Renal cortical epithelial cell (primary cell): ENCODE data around the gene SMU1. TPM values are rescaled to one million over a fixed set of nuclear protein-coding genes. Genes with fewer than 3 reads are reported as not detected.

Source experiments
- DNase-seq: peaks from one replicate; pipeline ENCODE4 v3.0.0-alpha.2; 2011; ENCODE audit warnings: low read depth
- total RNA-seq: library from RNA; depleted of rRNA; stranded (reverse); fragments of >200 nt; gene quantifications from 2 replicates; pipeline ENCODE4 v1.2.3, GENCODE V29; 2014

SMU1 gene
- 36.1 and 45.7 TPM in 2 replicates for total RNA-seq

DNA sequence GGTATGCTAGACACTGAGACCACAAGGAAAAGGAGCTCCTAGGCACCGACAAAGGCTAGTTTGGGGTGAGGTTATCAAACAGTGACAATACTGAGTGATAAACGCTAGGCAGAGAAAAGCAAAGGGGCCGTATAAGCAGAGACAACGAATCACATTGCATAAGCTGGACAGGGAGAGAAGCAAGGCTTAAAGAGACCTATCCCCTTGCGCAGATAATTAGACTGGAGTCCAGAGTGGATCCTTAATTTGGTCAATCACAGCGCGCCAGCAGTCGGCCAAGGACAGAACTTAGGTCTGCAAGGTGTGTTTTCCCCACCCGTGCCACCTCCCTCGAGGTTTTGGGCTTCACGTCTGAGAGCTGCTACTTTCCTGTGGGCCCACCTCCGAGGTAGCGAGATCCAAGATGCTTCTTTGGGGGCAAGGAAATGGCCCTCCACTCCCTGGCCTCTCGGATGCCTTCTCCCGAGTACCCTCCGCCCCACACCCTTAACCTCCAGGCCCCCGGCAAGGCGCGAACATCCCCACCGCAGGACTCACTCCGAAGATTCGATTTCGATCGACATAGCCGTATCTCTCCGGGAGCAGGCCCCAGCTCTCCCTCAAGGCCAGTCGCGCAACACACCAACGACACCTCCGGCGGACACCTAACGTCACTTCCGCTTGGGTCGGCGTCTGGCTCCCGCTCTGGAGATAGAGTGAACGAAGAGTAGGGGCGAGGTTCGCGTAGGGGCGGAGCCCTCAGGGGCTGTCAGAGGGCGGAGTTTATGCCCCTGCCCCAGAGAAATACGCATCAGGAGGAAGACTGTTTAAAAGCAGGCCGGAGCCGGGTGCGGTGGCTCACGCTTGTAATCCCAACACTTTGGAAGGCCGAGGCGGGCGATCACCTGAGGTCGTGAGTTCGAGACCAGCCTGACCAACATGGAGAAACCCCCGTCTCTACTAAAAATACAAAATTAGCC, at the start of gene SMU1:
SMU1 (minus strand) TSS at position 629 of the 959 bp plus-strand sequence; CDS start at position 563, 66 bp downstream.
- peak; percentile 93 for DNase-seq

DNA sequence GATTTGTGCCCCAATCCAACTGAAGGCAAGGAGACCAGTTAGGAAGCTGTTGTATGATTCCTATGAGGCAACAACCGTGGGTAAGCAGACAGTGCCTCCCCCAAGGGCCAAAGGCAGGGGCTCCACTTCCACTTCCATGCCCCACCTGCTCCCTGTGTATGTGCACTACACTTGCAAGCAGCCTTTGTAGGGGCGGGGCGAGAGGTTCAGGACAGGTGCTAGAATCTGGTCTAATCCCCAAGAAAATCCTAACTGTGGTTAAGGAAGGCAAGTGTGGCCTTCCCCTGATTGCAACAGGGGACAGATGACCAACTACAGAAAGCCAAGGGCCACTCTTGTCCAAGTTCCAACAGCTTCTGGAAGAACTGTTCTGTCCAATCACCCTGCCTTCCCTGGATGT, 49.0 kb upstream of the SMU1 start:
- no peak for DNase-seq

DNA sequence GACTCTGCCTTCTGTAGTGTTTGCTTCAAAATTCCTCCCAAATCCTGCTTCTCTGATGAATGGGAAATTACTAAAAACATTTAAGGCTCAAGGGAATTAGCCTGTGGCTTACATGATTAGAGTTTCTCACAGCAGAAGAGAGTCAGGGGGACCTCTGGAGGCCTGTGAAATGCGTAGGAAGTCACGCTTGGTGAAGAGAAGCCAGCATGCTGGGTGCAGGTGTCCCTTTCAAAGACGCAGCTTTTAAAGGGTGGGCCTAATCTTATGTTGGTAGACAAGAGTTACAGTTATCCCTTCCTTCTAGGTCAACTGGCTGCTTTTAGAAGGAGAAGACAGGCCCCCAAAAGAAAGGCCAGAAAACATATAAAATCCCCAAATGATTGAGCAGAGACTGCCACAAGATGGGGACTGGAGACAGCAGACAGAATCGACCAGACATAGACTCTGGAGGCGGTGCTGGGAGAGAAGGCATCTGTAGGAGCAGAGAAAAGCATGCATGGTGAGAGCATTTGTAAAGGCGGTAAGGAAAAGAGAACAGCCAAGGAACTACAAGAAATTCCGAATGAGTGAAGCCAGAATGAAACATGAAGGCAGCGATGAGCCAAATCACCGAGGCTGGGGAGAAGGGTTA, 48.4 kb upstream of the SMU1 start:
- no peak for DNase-seq

DNA sequence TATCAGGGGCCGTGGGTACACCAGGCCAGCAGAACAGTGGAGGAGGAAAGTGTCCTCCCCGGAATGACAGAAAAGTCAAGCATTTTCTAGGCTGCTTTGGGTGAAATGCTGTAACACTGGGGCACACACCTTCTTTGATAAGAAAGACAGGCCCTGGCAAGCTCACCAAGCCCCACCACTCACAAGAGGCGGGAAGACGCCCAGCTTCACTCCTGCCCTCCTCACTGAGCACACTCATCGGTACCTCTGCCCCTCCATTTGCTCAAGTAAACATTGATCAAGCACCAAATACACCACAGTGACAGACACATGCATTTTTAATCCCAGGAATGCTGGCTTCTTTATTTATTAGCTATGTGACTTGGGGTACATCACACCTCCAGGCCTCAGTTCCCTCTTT, 47.6 kb upstream of the SMU1 start:
- no peak for DNase-seq

DNA sequence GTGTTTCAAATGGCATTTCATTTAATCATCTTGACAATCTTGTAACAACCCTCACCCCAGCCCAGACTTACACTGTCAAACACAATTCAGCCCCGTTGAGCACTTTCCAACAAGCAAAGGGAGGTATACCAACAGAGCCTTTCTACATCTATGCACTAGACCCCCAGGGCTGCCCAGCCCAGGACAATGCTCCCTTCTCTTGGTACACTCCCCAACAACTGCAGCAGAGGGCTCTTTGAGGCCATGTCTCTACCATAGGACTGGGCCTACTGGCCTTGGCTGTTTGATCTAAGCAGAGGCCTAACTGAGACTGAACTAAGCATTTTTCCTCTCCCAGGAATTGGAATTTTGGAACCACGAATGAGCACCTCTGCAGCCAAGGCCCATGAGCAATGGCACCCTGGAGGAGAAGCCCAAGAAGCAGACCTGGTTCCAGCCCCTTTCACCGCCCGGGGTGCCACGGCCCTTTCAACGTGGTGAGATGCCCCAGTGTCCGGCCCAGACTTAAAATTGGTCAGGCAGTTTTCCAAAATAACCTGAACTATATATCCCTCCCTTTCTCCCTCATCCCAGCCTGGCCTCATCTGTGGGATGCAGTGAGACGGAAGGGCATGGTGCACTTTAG, 47.0 kb upstream of the SMU1 start:
- DNase-seq, result no peak

DNA sequence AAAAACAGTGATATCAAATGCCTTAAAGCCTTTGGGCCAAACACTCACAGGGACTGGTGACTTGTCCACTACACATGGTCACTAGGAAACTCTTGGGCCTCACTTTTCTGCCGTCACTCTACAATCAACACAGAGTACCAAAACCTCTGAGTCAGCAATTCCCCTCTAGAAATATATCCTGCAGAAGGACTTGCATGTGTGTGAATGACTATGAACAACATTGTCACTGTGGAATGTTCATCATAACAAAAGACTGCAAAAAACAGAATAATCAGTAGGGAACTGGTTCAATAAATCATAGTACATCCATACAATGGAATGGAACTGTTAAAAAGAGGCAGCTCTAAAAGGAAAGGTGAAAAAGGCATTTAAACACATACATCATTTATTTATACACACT, 44.1 kb upstream of the SMU1 start:
- DNase-seq, result no peak

DNA sequence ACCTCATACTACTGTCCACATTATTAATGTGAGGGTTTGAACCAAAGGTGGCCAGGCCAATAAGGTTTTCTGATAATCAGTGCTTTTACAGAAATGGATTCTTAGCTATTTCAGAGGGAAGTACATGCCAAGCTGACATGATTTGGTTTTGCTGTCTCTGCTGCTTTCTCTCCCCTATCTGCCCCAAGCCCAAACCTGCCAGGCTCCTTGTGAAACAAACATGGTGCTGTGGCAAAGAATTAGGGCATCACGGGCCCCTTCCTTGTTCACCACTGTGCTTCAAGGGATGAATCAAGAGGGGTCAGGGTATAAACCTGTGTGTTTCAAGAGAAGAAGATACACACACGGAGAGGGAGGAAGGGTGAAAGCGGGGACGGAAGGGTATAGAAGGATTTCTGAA, 41.3 kb upstream of the SMU1 start:
- DNase-seq, result no peak

DNA sequence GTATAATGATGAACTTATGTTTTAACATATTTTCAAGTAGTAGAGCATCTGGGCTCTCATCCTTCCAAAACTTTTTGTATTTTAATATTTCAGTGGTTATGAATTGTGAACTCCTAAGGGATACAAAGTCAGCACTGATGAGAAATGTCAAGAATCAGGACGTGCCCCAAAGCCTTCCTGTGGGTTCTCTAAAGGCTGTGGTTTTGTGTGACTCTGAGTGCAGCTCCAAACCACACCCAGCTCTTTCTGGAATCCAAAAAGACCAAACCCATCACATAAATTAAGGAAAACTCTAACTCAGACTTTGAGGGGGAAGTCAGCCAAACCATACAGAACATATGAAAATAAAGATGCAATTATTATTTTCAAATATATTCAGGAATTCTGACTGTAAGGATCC, 40.8 kb upstream of the SMU1 start:
- DNase-seq, result peak; percentile 33

DNA sequence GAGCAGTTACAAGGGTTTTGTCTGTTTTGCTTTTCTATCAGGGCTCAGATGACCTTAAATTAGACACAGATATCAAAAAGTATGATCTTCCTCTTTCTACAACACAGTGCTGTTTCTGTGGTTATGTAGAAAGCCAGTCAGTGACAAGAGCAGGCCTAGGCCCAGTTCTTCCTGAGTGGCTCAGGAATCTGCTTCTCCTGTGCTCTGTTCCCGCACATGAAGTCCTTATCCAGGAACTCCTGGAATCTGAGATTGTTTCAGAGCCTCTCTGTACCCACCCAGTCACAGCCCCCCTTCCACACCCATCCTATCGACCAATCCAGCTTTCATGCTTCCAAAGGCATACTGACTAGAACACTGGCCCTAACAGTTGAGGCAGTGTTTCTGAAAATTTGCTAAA, 40.4 kb upstream of the SMU1 start:
- DNase-seq, result peak; percentile 31

DNA sequence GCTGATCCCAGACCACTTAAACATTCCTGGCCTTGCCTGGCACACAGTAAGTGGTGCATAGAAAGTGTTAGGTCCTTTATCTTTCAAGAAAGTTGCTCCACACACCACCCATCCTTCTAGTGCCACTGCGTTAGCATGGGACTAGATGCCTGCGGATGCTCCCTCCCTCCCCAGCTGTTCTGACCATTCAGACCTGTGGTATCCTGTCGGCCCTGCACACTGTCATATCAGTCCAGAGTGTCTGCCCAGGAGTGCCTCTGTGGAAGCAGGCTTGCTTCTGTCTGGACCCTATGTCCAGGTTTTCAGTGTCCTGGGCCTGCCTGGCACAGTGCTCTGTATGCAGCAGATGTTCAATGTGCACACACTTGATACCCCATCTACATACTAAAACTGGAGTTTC, 38.3 kb upstream of the SMU1 start:
- no peak for DNase-seq

DNA sequence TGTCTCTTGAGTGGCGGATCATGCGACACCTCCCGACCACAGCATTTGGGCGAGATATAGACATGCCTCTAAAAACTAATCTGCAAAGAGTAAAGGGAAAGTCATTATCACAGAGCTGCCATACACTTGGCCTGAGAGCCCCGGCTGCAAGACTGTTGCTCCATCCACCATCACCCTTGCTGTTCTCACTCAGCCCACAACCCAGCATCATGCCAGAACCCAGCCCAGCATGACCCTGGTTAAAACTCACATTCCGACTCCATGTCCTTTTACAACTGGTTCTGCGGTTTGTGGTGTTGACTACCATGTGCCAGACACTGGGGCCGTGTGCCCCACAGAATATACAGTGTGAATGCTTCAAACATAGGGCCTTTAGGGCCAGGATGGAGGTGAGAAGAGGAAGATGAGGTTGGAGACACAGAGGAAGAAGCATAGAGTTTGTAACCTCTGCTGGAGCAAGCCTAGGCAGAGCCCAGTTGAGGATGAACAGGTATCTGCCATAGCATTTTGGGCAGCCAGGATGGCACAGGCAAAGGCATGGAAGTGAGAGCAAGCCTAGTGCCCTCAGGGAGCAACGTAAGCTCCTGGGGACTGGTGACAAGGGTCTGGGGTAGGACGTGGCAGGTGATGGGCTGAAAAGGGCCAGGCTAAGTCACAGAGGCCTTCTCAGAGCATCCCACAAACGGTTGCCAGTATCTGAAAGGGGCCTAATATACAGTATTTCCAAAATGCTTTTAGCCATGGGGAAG, 37.5 kb upstream of the SMU1 start:
- no peak for DNase-seq

DNA sequence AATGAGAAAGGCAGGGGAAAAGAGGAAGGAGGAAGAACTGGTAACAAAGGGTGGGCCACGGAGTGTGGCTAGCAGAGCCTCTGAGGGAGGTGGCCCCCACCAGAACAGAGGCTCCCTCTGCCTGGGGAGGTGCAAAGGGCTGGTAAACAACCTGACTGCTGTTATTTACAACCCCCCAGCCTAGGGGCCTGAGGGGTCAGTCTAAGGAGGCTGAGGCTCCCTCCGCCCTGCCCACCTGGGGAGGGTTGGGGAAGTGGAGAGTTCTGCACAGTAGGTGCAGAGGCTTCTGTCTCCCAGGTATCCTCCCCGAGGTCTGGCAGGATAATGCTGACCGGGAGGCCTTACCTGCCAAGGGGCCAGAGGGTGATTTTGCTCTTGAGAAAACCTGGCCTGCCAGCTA, 35.6 kb upstream of the SMU1 start:
- DNase-seq, result no peak

DNA sequence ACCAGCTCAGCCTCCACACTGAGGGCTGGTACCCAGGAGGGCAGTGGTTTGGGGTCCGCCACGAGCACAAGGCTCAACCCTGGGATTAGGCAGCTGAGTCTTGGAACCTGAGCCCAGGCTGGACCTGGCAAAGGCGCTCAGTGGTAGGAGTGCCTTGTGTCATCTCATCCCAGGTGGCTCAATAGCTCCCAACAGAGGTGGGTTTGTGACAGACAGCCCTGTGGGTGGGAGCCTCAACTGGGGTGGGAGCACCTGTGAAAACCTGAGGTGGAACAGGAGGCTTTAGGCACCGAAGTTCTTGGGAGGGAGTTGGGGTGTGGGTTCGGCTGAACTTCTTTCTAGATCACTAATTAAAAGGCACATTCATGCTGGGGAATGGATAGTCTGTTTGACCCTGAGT, 35.2 kb upstream of the SMU1 start:
- no peak for DNase-seq

DNA sequence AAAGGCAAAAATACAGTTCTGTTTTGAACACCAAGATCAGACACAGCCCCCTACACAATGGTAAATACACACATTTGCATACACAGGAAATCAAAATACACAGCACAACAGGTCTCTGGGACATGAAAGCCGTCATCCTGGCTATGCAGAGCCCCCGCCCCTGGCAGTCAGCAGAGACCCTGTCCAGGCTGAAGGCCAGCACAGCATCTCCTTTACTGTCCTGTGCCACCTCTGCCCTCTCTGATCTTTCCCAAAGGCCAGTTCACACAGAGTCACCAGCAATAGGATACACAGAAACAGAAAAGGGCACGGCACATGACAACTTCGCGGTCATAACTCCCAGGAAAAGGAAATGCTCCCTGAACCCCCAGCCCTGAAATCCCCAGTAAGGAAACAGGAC, 34.2 kb upstream of the SMU1 start:
- no peak for DNase-seq

DNA sequence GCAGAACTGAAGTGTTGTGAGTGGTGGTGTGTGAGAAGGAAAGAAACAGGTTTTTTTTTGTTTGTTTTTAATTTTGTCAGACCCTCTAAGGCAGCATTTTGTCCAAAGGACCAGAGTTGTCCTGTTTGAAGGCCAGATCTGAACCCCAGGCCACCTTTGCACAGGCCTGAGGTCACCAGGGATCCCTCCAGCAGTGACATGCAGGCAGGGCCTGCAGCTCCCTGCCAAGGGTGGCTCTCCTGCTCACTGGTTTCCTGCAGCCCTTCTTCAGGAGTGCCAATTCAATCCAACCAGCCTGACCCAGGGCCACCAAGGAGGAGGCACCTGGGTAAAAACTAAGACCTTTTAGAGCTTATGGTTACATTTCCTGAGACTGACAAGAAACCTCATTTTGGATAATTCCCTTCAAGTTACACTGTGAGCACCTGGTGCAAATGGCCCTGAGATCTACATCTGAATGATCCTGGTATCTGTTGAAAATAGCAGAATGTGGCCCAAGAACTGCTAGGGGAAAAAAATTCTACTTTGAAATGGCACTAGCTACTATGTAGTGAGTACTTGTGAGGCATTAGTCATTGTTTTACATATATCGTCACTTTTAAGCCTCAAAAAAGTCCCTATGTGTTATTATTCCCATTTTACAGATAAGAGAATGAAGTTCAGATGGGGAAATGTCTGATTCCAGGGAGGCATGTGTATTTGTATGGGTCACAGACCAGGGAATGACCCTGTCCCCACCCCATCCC, 33.5 kb upstream of the SMU1 start:
- DNase-seq, result no peak

DNA sequence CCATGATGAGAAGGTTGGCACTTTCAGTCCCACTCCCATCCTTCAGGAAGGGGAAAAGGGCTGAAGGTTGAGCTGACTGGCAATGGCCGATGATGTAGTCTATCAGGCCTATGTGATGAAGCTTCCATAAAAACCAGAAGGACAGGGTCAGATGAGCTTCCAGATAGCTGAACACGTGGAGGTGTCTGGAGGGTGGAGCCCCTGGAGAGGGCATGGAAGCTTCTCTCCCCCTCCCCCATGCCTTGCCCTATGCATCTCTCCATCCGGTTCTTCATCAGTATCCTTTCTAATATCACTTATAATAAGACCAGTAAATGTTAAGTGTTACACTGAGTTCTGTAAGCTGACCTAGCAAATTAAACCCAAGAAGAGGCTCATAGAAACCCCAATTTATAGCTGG, 32.6 kb upstream of the SMU1 start:
- DNase-seq, result no peak

DNA sequence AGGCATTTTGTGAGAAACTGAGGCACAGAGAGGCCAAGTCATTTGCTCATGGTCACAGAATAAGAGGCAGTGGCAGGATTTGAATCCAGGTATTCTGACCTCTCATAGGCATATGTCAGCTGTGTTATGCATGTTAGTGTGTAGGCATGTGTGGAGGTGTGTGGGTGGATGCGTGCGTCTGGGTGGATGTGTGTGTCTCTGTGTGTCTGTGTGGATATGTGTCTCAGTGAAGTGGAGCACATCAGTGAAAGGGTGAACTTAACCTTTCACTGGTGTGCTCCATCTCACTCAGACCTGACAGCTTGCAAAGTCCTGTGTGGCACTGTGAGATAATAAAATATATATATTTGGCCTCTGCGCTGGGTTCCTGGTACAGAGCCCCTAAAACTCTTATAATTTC, 32.0 kb upstream of the SMU1 start:
- DNase-seq, result no peak

DNA sequence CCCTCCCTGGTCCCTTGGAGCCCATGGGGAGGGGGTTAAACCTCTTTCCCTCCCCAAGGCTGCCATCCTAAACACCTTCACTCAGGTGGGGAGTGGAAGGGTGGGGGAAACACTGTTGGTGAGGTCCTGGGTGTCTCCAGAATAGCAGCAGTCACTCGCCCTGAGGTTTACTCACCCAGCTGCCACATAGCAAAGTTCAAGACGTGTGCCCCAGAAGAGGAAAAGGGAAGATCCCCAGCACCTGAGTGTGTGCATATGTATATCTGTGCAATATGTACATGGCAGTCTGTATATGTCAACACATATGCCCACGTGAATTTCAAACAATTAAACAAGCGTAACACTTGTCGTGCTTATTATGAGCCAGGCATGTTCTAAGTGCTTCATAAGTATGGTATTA, 31.3 kb upstream of the SMU1 start:
- no peak for DNase-seq

DNA sequence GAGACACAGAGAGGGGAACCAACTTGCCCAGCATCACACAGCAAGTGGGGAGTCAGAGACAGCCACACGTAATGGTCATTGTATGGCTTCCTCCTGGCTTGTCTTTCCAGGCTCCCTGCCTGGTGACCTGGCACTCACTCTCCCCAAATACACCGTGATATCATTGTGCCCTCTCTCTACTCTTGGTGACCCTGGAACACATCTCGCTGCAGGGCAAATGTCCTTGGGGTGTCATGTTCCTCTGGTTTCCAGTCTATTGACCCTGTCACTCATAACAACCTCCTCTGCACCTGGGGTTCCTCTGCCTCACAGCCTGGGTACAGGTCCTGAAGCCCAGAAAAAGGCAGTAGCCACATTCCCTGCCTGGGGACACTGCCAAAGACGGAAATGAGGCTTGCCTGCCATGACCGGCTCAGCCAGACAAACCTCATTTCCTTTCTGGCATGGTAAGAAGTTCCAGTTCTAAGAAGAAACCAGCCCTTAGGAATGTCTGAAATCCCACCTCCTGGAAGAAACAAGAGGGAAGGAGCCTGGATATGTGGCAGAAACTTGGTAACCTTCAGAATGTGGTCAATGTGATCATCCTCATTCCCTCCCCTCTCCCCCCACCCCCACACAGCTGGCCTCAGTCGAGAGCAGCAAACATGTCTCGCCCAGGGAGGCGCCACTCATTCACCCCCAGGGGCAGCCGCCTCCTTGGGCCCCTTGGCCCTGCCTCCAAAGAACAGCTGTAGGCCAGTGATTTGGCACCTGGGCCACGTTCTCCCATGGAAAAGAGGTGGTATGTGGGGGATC, 30.6 kb upstream of the SMU1 start:
- DNase-seq, result peak; percentile 87

DNA sequence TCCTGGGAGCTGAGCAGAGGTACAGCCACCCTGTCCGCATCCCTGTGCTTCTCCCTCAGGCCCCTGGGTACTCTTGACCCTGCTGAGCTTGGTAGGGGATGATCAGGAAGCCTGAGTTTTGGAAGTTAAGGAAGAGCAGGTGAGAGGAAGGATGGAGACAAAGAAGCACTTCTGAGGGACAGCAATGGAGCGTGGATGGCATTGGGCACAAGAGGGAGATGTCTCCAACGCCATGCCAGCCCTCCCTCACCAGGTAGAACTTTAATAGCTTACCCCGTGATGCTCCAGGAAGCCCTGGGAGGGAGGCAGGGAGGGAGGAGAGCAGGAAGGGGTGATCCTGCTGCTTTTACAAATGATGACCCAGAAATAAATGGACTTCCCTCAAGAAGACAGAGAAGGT, 29.9 kb upstream of the SMU1 start:
- DNase-seq, result no peak

DNA sequence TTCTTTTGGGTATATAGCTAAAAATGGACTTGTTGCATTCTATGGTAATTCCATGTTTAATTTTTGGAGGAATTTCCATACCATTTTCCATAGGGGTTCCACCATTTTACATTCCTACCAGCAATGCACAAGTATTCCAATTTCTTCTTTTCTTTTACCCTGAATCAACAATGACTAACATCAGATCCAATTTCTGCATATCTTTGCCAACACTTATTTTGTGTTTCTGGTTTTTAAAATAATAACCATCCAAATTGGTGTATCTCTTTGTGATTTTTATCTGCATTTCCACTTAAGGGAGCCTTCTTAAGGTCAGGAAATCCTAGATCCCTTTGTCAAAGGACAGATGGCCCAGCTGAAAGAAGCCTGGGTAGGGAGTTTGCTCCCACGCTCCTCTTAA, 29.5 kb upstream of the SMU1 start:
- no peak for DNase-seq
